CMK (cell line): ENCODE measurements around the gene GALNT18.

Experiments used
- DNase-seq: peaks from one replicate; pipeline ENCODE4 v3.0.0-alpha.2; 2010; ENCODE audit warnings: low read depth

GALNT18 gene

GRCh38 chr11:11587122-11587521 lies 34.7 kb downstream of the GALNT18 start:
- DNase-seq = no peak

GRCh38 chr11:11586465-11586864 lies 35.3 kb downstream of the GALNT18 start:
- no peak for DNase-seq

GRCh38 chr11:11584937-11585336 lies 36.9 kb downstream of the GALNT18 start:
- DNase-seq = no peak

- DNase-seq = no peak
Measured at GRCh38 chr11:11584530-11584810, 37.3 kb downstream of the GALNT18 start.

- DNase-seq = no peak
Measured at GRCh38 chr11:11583801-11584529, 37.8 kb downstream of the GALNT18 start.

- no peak for DNase-seq
Measured at GRCh38 chr11:11582011-11582701, 39.6 kb downstream of the GALNT18 start.

GRCh38 chr11:11581481-11581880 lies 40.3 kb downstream of the GALNT18 start:
- no peak for DNase-seq

GRCh38 chr11:11580841-11581411 lies 40.9 kb downstream of the GALNT18 start:
- DNase-seq = no peak

- DNase-seq = no peak
Measured at GRCh38 chr11:11580012-11580411, 41.8 kb downstream of the GALNT18 start.

GRCh38 chr11:11579012-11579988 lies 42.5 kb downstream of the GALNT18 start:
- DNase-seq = no peak

GRCh38 chr11:11577932-11578911 lies 43.6 kb downstream of the GALNT18 start:
- DNase-seq = no peak

- no peak for DNase-seq
Measured at GRCh38 chr11:11577251-11577855, 44.5 kb downstream of the GALNT18 start.

GRCh38 chr11:11574373-11575287 lies 47.2 kb downstream of the GALNT18 start:
- no peak for DNase-seq

GRCh38 chr11:11572386-11572785 lies 49.4 kb downstream of the GALNT18 start:
- no peak for DNase-seq

- DNase-seq = no peak
Measured at GRCh38 chr11:11571893-11572292, 49.9 kb downstream of the GALNT18 start.

- no peak for DNase-seq
Measured at GRCh38 chr11:11570823-11571222, 51.0 kb downstream of the GALNT18 start.

- no peak for DNase-seq
Measured at GRCh38 chr11:11569936-11570491, 51.8 kb downstream of the GALNT18 start.

- no peak for DNase-seq
Measured at GRCh38 chr11:11568651-11569229, 53.1 kb downstream of the GALNT18 start.
